ENCODE data around the gene HINT2. TPM values are rescaled to one million over a fixed set of nuclear protein-coding genes. Genes with fewer than 3 reads are reported as not detected.
A peak's percentile ranks its signal among the peaks of the same experiment; 100 is the strongest.

Gene HINT2
- 10 to 100 TPM; 53.7 to 66.4 (median 60.5) TPM for polyA plus RNA-seq (ENCODE audit: insufficient read length in 4 of 4)

DNA sequence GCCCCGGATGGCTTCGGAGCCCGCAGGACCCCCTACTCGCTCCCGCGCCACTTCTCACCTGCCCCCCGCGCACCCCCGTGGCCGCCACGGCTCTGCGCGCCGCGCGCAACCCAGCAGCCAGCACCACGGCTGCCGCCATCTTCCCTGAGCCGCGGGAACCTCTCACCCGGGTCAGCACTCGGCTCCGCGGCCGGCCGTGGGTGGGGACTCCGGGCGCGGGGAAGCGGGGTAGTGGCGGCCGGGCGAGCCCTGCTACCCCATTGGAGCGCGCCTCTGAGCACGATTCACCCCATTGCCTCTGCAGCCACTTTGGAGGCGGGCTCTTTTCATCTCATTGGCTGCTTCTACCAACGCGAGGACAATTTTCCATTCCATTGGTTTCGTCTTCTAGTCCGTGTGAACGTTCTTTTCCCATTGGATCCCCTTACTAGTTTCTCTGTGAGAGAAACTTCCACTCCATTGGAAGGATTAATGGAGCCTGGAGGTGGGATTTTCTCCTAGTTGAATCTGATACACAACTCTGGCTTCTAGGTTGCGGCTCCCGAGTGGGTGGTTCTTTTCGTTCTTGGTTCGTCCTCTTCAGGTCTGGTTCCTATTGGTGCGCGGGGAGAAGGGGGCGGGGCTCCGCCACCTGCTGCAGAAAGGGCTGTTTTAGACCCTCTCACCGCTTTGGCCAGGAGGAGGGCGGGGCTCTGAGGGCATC is at the start of gene HINT2:
Gene HINT2, minus strand, starts transcription at position 202 of the 703 bp plus-strand sequence. Its CDS starts 63 bp downstream, at position 139.
- DNase-seq (ENCODE audit: low read depth in 4 of 4, low spot score in 3 of 4): peak; percentile 91 to 97 (median 96)

DNA sequence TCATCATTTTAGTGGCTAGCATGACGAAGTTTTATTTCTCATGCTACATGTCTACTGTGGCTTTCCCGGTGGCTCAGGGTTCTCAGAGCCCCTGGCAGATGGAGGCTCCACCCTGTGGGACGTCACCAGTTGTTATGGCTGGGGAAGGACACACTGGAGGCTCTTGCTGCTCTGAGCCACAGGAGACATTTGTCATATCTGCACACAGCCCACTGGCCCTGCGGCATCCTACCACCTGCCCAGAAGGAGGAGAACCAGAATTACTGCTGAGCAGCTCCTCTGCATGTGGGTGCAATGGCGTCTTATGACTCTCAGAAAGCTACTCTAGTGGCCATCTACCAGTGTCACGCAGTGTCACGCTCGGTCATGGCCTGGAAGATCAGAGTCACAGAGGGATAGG is 48.7 kb upstream of the HINT2 start:
- DNase-seq (ENCODE audit: low read depth in 4 of 4, low spot score in 3 of 4): no peak

DNA sequence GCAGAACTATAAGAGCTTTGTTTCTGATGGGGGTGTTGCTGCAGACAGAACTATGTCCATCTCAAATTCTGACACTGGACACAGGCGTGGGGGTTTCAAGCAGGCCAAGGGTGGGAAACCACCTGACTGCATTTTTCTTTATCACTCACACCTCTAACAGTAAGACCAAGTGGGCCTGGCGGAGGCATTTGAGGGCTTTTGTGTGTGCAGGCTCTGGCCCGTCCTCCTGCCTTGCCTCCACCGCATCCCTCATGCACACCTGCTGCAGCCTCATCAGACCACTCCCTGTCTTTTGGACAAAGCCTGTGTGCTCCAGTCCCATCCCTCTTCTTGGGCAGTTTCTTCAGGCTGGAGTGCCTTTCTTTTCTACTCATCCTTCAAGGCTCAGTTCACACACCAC is 47.5 kb upstream of the HINT2 start:
- DNase-seq (ENCODE audit: low read depth in 4 of 4, low spot score in 3 of 4): no peak

DNA sequence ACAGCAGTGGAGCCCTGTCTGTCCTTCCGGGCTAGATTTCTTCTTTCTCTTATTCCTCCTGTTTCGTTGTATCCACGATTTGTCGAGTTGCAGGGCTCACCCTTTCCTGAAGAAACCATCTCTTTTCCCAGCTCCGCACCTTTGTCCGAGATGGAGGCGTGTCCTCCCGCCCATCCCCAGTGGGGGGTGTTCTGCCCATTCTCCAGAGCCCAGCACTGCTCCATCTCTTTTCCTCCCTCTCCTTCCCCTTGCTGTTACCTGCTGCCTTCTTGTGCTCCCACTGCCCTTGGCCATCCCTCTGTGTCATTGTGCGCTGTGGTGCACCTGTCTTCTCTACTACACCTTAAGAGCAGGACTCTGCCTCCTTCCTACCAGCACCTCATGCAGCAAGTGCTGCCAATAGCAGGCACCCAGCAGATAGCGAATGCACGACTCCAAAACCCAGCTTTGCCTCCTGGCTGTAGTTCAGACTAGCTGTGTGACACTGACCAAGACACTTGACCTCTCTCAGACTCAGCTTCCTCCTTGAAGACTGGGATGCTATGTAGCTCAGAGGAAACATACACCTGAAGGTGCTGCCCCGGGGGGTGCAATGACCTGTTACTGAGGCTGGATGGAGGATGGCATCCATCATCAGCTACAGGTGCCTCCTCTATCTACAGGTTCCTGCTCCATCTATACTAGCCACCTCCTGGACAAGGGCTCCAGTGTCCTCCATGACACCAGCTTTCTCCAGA is 46.5 kb upstream of the HINT2 start:
- DNase-seq (ENCODE audit: low read depth in 4 of 4, low spot score in 3 of 4): no peak

DNA sequence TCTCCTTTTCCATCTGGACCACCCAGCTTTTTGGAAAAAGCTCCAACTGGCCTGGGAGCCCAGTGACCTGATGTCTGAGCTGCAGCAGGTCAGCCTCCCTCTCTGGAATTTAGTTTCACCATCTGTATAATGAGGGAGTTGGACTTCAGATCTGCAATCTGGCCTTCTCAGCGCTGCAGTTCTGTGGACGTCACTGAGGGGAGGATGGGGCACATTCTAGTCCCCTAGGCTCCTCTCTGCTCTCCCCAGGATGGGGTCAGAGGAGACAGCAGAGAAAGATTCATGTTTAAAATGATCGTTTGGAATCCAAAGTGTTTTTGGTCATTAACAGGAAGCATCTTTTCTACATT is 45.1 kb upstream of the HINT2 start:
- DNase-seq (ENCODE audit: low read depth in 4 of 4, low spot score in 3 of 4): no peak

DNA sequence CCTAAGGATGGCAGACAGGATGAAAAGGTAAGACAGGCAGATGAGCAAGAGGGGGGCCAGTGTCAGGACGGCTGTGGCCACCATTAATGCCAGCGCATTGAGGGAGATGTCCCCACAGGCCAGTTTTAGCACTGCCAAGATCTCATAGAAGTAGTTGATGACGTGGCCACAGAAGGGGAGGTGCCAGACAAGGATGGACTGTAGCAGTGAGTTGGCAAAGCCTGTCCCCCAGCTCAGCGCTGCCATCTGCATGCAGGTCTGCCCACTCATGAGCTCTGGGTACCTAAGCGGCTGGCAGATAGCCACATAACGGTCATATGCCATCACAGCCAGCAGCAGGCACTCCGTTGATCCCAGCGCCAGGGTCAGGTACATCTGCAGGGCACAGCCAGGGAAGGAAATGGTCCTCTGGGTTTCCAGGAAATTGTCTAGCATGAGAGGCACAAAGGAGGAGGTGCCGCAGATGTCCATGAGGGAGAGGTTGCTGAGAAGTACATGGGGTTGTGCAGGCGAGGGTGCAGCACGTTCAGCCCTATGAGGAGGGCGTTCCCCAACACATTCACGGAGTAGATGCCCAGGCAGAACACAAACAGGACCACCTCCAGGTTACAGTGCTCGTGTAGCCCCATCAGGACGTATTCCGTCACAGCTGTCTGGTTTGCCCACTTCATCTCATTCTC is 44.6 kb upstream of the HINT2 start:
- no peak for DNase-seq (ENCODE audit: low read depth in 4 of 4, low spot score in 3 of 4)

DNA sequence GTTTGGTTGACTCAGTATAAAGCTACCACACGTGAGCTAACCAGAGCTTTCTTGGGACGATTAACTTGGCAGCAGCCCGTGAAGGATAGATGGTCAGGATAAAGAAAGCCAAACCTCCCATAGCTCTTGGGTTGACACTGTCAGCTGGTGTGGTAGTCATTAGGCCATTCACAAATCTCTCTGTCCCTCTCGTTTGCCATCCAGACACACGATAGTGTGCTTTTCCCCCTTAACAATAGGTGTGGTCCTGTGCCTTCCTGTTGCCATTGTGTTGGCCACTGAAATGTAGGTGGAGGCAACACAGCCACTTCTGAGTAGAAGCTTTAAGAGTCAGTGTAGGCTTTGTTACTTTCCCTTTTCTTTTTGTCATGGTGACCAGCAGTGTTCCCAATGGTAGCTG is 43.6 kb upstream of the HINT2 start:
- no peak for DNase-seq (ENCODE audit: low read depth in 4 of 4, low spot score in 3 of 4)

DNA sequence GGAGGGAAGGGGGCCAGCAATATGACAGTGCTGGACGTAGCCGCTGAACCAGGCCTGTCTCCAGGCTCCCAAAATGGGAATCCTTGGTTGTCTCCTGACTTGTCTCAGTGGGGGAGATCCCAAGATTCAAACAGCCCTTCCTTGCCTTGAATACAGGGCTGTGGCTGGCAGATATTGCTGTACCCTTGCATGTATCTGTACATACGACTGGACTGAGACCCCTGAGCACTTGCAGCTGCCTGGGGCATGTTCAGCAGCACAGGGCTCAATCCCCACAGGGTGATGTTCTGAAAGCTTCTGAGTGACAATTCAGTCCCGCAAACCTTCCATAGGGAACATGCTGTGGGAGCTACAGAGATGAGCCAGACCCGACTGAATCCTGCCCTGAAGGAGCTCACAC is 42.0 kb upstream of the HINT2 start:
- no peak for DNase-seq (ENCODE audit: low read depth in 4 of 4, low spot score in 3 of 4)

DNA sequence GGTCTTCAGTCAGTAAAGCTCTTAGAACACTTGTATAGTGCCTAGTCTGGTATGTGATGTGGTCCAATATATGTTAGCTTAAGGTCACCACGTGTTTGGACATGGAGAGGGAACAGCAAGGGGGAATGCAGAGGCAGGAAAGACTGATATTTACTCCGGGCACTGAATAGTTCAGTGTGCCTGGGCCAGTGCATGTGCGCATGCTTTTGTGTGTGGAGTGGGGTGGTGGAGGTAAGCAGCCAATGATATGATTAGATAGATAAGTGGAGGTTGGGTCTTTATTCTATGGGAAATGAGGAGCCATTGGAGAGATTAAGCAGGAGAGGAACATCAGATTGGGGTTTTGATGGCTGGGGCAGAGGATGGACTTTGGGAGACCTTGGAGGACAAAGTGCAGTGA is 41.4 kb upstream of the HINT2 start:
- no peak for DNase-seq (ENCODE audit: low read depth in 4 of 4, low spot score in 3 of 4)

DNA sequence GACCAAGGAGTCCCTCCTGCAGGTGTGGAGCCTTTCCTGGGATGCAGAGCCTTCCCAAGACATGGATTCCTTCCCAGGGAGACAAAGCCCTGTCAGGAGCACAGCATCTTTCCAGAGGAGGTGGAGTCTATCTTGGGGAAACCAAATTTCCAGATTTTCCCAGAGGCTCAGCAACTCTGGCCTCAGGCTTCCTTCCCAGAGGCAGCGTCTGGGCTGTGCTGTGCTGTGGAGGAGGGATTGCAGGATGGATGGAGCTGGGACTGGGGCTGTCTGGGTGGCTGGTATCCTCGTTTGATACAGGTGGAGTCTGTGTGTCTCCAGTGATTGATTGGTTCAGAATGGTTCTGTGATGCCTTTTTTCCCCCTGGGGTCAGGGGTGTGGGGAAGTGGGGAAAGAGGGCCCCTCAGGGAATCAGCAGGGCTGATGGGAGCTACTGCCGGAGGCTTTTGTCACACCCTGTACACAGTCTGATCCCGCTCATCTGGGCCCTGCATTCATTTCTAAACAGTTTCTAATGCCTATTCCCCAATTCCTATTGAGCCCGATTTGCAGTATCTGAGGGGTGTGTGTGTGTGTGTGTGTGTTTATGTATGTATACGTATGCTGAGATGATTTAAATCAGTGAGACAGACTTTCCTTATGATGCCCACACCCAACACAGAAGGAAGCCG is 39.4 kb upstream of the HINT2 start:
- DNase-seq (ENCODE audit: low read depth in 4 of 4, low spot score in 3 of 4): no peak

DNA sequence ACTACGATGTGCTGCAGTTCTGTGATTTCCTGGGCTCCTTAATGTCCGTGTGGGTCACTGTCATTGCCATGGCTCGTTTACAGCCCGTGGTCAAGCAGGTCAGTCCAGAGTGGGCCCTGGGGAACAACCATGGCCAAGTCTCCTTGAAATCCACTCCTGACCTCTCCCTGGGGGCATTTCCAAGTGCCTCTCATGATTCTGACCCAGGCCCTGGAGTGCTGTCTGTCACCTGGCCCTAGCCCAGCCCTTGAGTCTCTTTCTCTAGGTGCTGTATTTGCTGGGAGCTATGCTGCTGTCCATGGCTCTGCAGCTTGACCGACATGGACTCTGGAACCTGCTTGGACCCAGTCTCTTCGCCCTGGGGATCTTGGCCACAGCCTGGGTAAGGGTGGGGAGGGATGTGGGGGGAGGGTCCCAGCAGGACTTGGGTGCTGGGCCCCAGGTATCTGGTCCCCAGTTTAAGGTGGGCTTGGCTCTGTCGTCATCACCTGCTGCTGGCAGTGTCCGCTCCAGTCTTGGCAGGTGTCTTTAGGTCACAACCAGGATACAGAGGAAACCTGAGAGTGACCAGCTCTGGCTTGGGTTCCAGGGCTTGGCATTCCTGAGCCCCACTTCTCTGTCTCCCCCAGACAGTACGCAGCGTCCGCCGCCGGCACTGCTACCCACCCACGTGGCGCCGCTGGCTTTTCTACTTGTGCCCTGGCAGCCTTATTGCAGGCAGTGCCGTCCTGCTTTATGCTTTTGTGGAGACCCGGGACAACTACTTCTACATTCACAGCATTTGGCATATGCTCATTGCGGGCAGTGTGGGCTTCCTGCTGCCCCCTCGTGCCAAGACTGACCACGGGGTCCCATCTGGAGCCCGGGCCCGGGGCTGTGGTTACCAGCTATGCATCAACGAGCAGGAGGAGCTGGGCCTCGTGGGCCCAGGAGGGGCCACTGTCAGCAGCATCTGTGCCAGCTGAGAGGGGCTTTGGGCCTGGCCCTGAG is 38.3 kb upstream of the HINT2 start:
- no peak for DNase-seq (ENCODE audit: low read depth in 4 of 4, low spot score in 3 of 4)

DNA sequence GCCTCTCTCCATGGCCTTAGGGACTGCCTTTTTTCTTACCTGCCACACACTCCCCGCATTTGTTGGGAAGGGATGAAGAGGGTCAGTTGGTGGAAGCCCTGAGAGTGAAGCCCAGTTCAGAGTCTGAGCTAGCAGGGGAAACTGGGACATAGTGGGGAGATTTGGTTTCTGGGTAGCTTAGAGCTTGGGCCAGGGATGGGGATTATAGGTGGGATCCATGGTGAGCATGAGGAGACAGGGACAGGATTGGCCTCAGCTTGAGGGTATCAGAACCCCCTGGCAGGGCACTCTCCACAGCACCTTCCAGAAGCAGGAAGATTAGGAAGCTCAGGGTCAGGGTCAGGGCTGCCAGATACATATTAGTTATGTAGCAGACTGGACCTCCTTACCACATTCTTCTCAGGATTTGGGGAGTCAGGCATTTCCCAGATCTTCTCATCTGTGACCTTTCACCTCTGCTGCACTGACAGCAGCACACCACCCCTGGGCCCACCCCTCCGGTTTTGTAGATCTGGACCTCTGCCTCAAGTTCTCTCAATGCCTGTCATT is 37.5 kb upstream of the HINT2 start:
- no peak for DNase-seq (ENCODE audit: low read depth in 4 of 4, low spot score in 3 of 4)

DNA sequence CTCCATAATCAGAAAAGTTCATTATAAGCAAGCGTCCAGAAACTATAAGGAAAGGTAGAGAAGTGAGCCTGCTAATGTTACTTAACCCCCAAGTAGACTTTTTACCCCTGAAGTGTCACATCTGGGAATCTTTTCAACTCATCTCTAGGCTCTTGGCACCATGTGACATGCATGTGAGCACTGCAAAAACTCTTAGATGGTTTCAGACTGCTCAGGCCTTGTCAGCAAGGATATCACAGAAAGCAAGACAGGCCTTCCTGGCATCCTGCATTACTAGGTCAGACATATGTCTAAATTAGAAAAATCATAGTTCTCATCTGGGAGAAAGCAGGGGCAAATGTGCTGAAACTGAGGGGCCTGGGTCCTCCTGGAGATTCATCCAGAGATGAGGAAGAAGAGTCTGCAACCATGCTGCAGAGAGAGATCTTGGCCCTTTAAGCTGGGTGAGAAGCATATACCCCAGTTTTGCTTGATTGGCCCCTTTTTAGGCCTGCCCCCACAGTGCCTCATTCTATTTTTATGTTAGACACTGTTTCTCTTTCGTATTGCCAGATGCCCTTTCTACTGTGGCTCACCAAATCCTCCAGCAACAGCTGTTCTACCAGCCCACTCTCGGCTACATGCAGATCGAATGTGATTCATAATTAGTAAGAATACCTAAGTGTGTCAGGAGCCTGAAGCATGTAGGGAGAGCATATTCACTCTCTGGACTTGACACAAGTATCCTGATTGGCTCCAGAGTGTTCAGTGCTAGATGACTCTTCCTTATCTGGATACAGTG is 33.1 kb upstream of the HINT2 start:
- DNase-seq (ENCODE audit: low read depth in 4 of 4, low spot score in 3 of 4): no peak

DNA sequence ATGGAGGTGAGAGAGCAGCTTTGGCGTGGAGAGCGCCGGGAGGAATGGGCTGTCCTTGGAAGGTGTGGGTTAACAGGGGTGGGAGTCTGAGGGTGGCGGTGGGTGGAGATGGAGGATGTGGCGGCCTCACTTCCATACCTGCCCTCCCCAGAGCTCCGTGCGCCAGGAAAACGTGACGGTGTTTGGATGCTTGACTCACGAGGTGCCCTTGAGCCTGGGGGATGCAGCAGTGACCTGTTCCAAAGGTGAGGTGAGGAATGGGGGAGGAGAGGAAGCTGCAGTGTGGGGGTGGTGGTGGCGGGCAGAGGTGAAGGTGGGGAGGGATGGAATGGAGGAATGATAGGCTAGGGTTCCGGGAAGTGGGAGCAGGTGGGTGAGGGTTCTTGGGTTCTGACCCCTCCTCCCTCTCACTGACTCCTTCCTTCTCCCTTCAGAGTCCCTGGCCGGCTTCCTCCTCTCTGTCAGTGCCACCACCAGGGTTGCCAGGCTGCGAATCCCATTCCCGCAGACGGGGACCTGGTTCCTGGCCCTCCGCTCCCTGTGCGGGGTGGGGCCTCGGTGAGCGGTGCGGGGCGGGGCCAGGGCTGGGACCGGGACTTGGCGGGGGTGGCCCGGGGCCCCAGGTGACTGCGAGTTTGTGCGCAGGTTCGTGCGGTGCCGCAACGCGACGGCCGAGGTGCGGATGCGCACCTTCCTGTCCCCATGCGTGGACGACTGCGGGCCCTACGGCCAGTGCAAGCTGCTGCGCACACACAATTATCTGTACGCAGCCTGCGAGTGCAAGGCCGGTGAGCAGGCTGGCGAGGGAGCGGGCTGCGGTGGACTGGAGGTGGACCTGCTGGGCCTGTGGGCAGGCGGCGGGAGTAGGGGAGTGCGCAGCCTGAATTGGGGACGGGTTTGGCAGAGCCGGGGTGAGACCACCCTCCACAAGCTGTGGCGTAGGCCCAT is 31.3 kb upstream of the HINT2 start:
- DNase-seq (ENCODE audit: low read depth in 4 of 4, low spot score in 3 of 4): no peak

DNA sequence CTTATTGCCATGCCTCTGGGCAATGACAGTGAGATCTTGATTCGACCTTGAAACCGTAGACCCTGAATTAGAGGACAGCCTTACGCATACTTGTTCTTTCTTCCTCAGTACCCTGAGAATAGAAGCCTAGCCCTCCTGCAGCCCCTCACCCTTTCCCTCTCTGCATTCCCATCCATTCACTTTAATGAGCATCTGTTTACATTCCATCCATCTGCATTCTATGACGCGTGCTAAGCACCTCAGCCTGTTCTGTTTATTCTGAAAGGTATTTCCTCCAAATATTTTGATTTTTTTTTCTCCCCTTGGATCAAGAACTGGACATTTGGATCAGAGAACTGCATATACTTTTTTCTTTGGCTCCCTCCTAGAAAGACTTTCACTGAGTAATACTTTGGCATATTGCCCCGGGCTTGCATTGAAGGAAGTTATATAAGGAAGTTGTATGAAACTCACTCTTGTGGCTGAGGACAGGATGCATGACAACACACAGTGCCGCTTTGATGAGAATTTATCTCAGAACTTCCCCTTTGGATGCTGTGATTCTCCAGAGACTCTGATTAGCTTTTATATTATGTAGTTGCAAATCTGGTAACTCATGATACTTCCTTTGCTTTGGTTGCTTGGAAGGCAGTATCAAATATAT is 29.9 kb upstream of the HINT2 start:
- peak in 2 of 4 donors; percentile 35 to 56 for DNase-seq (ENCODE audit: low read depth in 4 of 4, low spot score in 3 of 4)

DNA sequence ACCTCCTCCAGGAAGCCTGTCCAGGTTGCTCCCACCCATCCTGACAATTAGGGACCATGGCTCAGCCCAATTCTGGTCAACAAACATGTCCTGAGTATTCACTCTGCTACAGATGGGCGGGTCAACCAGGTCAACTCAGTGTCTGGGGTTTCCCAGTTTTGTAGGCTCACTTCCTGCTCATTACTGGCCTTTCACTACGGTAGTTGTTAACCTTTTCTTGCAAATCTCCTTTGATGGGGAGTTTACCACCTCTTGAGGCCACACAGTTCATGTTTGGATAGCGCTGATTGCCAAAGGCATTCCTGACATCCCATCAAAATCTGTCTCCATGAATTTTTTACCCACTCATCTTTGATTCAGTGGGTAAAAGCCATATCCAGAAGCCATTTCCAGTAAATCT is 28.0 kb upstream of the HINT2 start:
- no peak for DNase-seq (ENCODE audit: low read depth in 4 of 4, low spot score in 3 of 4)

DNA sequence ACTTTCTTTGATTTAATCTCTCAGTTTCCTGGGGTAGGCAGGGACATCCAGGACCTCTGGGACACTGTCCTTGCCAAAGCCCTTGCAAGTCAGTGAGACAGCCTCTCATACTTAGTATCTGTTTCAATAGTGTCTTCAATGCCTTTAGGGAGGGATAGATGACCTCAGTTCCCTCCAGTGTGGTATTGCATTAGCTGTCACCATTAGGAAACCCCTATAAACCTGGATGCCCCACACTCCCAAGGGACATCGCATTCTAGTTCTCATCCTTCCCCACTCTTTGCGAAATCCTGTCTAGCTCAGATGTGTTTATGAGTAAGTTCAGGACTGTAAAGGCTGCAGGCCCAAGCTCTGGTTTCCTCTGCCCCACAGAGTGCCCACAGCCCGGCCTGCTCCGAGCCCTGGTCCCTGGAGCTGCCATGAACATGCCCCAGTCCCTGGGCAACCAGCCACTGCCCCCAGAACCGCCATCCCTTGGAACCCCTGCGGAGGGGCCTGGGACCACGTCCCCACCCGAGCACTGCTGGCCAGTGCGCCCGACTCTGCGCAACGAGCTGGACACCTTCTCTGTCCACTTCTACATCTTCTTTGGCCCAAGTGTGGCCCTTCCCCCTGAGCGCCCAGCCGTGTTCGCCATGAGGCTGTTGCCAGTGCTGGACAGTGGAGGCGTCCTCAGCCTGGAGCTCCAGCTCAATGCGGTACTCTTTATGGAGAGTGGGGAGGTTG is 27.3 kb upstream of the HINT2 start:
- DNase-seq (ENCODE audit: low read depth in 4 of 4, low spot score in 3 of 4): no peak
